Neural progenitor cell (in vitro differentiated cells): ENCODE measurements around the gene MARK4. TPM values are rescaled to one million over a fixed set of nuclear protein-coding genes. Genes with fewer than 3 reads are reported as not detected.

Source experiments
- DNase-seq: peaks from one replicate; pipeline ENCODE4 v3.0.0-alpha.2; 2016; ENCODE audit warnings: low spot score
- H2AFZ ChIP-seq: fragments of 200-600 bp; sonication (generic); replicated peaks from 2 replicates; pipeline ENCODE4 v1.6.1; 2016; ENCODE audit warnings: antibody characterized with exemption
- H3F3A ChIP-seq: fragments of 200-600 bp; sonication (generic); 2 replicates; pipeline ENCODE4 v1.6.1; 2016; ENCODE audit warnings: antibody characterized with exemption, low read depth
- H3K27ac ChIP-seq: fragments of 200-600 bp; sonication (generic); 2 replicates; pipeline ENCODE4 v1.5.1; 2016; ENCODE audit warnings: mild to moderate bottlenecking
- H3K27me3 ChIP-seq: fragments of 200-600 bp; sonication (generic); 2 replicates; pipeline ENCODE4 v1.6.1; 2016; ENCODE audit warnings: mild to moderate bottlenecking, moderate library complexity
- H3K36me3 ChIP-seq: fragments of 200-600 bp; sonication (generic); 2 replicates; pipeline ENCODE4 v1.5.1; 2016
- H3K4me1 ChIP-seq: fragments of 200-600 bp; sonication (generic); 2 replicates; pipeline ENCODE4 v1.6.1; 2016; ENCODE audit warnings: mixed run types
- H3K4me2 ChIP-seq: fragments of 200-600 bp; sonication (generic); 2 replicates; pipeline ENCODE4 v1.6.1; 2016
- H3K4me3 ChIP-seq: fragments of 200-600 bp; sonication (generic); 2 replicates; pipeline ENCODE4 v1.5.1; 2016
- H3K79me2 ChIP-seq: fragments of 200-600 bp; sonication (generic); 2 replicates; pipeline ENCODE4 v1.6.1; 2016; ENCODE audit warnings: low read depth
- H3K9ac ChIP-seq: fragments of 200-600 bp; sonication (generic); 2 replicates; pipeline ENCODE4 v1.6.1; 2016
- H3K9me3 ChIP-seq: fragments of 200-600 bp; sonication (generic); 2 replicates; pipeline ENCODE4 v1.5.1; 2016; ENCODE audit warnings: low read depth
- H4K20me1 ChIP-seq: fragments of 200-600 bp; sonication (generic); 2 replicates; pipeline ENCODE4 v1.6.1; 2016; ENCODE audit warnings: low read depth
- H3K27ac Mint-ChIP-seq: 3 replicates; pipeline ENCODE4 v1.8.0; 2021; ENCODE audit warnings: mixed read lengths
- H3K27me3 Mint-ChIP-seq: 2 replicates; pipeline ENCODE4 v1.8.0; 2022; ENCODE audit warnings: low read depth, mild to moderate bottlenecking, inconsistent platforms, moderate library complexity, mixed read lengths; ENCODE audit not compliant: insufficient read depth
- H3K36me3 Mint-ChIP-seq: 3 replicates; pipeline ENCODE4 v1.8.0; 2021; ENCODE audit warnings: mixed read lengths
- H3K4me1 Mint-ChIP-seq: 3 replicates; pipeline ENCODE4 v1.8.0; 2021; ENCODE audit warnings: mixed read lengths
- H3K4me3 Mint-ChIP-seq: 3 replicates; pipeline ENCODE4 v1.8.0; 2021; ENCODE audit warnings: mild to moderate bottlenecking, moderate library complexity, mixed read lengths
- H3K9me3 Mint-ChIP-seq: 3 replicates; pipeline ENCODE4 v1.8.0; 2020; ENCODE audit warnings: mixed read lengths
- EZH2 ChIP-seq: fragments of 200-600 bp; sonication (generic); IDR thresholded peaks from 2 replicates; pipeline ENCODE4 v1.6.1; 2017; ENCODE audit warnings: antibody characterized with exemption, mild to moderate bottlenecking, moderate library complexity
- EZH2phosphoT487 ChIP-seq: fragments of 200-600 bp; sonication (generic); IDR thresholded peaks from 2 replicates; pipeline ENCODE4 v1.6.1; 2017; ENCODE audit warnings: antibody characterized with exemption
- total RNA-seq: library from RNA; depleted of rRNA; stranded (reverse); fragments of >200 nt; gene quantifications from 2 replicates; pipeline ENCODE4 v1.2.3, GENCODE V29; 2015; ENCODE audit warnings: low replicate concordance
- TF ChIP-seq, protein P1 (sequence below): fragments of 200-600 bp; sonication (generic); IDR thresholded peaks from 2 replicates; pipeline ENCODE4 v1.5.1; 2017; ENCODE audit warnings: antibody characterized with exemption, mild to moderate bottlenecking

The MARK4 gene
- total RNA-seq, 1 donor from 2014 or later: 22.8 TPM

DNA sequence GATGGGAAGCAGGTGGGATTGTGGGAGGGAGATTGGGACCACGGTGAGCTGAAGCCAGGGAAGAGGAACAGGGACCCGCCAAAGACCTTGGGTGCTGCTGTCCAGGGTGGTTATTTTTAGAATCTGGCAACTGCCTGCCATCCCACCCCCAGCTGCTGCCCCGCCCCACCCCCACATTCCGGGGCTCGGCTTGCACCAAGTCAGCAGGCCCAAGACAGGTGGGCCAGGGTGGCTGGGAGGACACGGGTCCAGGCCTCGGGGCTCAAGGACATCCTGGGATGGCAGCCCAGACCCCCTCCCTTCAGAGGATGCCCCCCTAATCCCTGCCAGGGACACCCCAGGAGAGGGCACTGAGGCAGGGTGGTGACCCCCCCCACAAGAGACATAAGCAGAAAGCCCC is 70.8 kb downstream of the MARK4 start:
- Mint-ChIP-seq H3K27me3 (peaks cover 15% of the 10 kb centered on the region), H3K4me1 (peaks cover 29% of the 10 kb centered on the region), H3K4me3 (no peak overlapping the region), H3K36me3 (no peaks in the 10 kb centered on the region), H3K9me3 (no peaks in the 10 kb centered on the region), H3K27ac (peak overlapping the region; percentile 51)
- Histone ChIP-seq H3K79me2 (no peaks in the 10 kb centered on the region), H3K27ac (no peak overlapping the region), H3K4me3 (no peak overlapping the region), H2AFZ (no peak overlapping the region), H3K4me2 (no peak overlapping the region), H3K36me3 (no peaks in the 10 kb centered on the region), H3K9me3 (no peaks in the 10 kb centered on the region), H4K20me1 (no peaks in the 10 kb centered on the region), H3F3A (peaks cover 15% of the 10 kb centered on the region), H3K4me1 (peaks cover 13% of the 10 kb centered on the region), H3K27me3 (peaks cover 45% of the 10 kb centered on the region), H3K9ac (no peak overlapping the region)
- TF ChIP-seq EZH2phosphoT487: no peak
- TF ChIP-seq EZH2: no peak
- TF ChIP-seq, protein P1, sequence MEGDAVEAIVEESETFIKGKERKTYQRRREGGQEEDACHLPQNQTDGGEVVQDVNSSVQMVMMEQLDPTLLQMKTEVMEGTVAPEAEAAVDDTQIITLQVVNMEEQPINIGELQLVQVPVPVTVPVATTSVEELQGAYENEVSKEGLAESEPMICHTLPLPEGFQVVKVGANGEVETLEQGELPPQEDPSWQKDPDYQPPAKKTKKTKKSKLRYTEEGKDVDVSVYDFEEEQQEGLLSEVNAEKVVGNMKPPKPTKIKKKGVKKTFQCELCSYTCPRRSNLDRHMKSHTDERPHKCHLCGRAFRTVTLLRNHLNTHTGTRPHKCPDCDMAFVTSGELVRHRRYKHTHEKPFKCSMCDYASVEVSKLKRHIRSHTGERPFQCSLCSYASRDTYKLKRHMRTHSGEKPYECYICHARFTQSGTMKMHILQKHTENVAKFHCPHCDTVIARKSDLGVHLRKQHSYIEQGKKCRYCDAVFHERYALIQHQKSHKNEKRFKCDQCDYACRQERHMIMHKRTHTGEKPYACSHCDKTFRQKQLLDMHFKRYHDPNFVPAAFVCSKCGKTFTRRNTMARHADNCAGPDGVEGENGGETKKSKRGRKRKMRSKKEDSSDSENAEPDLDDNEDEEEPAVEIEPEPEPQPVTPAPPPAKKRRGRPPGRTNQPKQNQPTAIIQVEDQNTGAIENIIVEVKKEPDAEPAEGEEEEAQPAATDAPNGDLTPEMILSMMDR: no peak
- DNase-seq: no peak

DNA sequence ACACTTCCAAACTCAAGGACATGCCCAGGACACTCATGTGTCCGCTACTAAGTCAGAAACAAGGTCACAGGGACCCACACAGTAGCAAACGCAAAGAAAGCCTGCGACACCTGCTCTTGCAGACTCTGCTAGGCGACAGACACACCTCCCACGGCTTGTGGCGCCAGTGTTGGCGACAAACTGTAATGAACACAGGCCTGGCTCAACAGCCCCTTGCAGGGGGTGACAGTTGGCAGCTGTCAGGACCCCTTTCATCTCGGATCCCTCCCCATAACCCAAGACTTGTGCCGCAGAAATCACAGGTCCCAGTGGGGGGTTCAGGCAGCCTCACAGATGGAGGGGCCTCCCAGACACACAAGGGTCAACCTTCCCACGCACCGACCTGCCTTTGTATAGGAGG is 71.2 kb downstream of the MARK4 start:
- H3K27ac ChIP-seq: no peak overlapping the region
- H3K27ac Mint-ChIP-seq: peak overlapping the region; percentile 51
- H3K9me3 Mint-ChIP-seq: no peaks in the 10 kb centered on the region
- H3K4me2 ChIP-seq: no peak overlapping the region
- H3K36me3 ChIP-seq: no peaks in the 10 kb centered on the region
- H3K4me3 Mint-ChIP-seq: peak overlapping the region; percentile 7
- no peaks in the 10 kb centered on the region for H3K36me3 Mint-ChIP-seq
- no peaks in the 10 kb centered on the region for H4K20me1 ChIP-seq
- no peak for TF ChIP-seq EZH2
- TF ChIP-seq, protein P1: no peak
- TF ChIP-seq EZH2phosphoT487: no peak
- H3K27me3 ChIP-seq: peaks cover 40% of the 10 kb centered on the region
- no peaks in the 10 kb centered on the region for H3K9me3 ChIP-seq
- no peak overlapping the region for H3K4me3 ChIP-seq
- H3K9ac ChIP-seq: no peak overlapping the region
- H3K79me2 ChIP-seq: no peaks in the 10 kb centered on the region
- peak; percentile 37 for DNase-seq
- no peak overlapping the region for H2AFZ ChIP-seq
- peaks cover 16% of the 10 kb centered on the region for H3K27me3 Mint-ChIP-seq
- peaks cover 13% of the 10 kb centered on the region for H3K4me1 ChIP-seq
- H3F3A ChIP-seq: peaks cover 15% of the 10 kb centered on the region
- peaks cover 29% of the 10 kb centered on the region for H3K4me1 Mint-ChIP-seq

DNA sequence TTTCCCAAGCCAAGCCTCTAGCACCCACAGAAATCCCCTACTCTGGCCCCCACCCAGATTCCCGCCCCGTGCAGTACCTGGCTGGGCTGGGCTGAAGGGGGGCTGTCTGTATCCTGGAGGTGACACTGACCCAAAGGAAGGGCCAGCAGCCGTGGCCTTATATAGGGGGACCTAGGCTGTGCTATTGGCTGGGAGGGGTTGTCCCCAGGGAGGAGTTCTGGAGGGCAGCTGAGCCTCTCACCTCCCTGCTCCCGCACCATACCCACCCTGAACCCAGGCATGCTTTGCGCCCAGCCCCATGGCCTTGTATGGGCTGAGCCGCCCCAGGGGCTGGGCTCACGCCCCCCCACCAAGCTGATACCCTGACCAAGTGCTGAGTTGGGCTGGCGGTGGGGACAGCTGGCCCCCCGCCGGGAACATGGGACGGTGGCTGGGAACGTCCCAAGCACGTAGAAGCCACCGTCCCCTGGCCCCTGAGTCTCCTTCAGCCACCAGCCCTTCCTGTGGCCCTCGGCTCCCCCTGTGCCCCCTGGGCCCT is 71.7 kb downstream of the MARK4 start, which contains the start of gene CKM:
Gene CKM, minus strand, starts transcription at position 132 of the 538 bp plus-strand sequence. CDS start 3,162 bp downstream, outside the sequence.
- peak within 1 kb of the TSS; percentile 51 for H3K27ac Mint-ChIP-seq
- Histone ChIP-seq H3F3A (peaks cover 15% of the 10 kb centered on the region), H3K27ac (no peak within 1 kb of the TSS), H3K4me1 (peaks cover 13% of the 10 kb centered on the region), H3K36me3 (no peaks in the 10 kb centered on the region), H4K20me1 (no peaks in the 10 kb centered on the region), H3K4me3 (peak within 1 kb of the TSS; percentile 43), H3K9me3 (no peaks in the 10 kb centered on the region), H3K27me3 (peaks cover 36% of the 10 kb centered on the region), H2AFZ (peak within 1 kb of the TSS; percentile 78), H3K4me2 (peak within 1 kb of the TSS; percentile 70), H3K79me2 (no peaks in the 10 kb centered on the region), H3K9ac (no peak within 1 kb of the TSS)
- H3K36me3 Mint-ChIP-seq: no peaks in the 10 kb centered on the region
- no peak for DNase-seq
- no peaks in the 10 kb centered on the region for H3K9me3 Mint-ChIP-seq
- TF ChIP-seq, protein P1: no peak
- TF ChIP-seq EZH2 (no peak), EZH2phosphoT487 (no peak)
- peaks cover 13% of the 10 kb centered on the region for H3K27me3 Mint-ChIP-seq
- peak within 1 kb of the TSS; percentile 30 for H3K4me3 Mint-ChIP-seq
- H3K4me1 Mint-ChIP-seq: peaks cover 29% of the 10 kb centered on the region
